ENCODE measurements around the gene SYMPK.

Gene SYMPK

DNA sequence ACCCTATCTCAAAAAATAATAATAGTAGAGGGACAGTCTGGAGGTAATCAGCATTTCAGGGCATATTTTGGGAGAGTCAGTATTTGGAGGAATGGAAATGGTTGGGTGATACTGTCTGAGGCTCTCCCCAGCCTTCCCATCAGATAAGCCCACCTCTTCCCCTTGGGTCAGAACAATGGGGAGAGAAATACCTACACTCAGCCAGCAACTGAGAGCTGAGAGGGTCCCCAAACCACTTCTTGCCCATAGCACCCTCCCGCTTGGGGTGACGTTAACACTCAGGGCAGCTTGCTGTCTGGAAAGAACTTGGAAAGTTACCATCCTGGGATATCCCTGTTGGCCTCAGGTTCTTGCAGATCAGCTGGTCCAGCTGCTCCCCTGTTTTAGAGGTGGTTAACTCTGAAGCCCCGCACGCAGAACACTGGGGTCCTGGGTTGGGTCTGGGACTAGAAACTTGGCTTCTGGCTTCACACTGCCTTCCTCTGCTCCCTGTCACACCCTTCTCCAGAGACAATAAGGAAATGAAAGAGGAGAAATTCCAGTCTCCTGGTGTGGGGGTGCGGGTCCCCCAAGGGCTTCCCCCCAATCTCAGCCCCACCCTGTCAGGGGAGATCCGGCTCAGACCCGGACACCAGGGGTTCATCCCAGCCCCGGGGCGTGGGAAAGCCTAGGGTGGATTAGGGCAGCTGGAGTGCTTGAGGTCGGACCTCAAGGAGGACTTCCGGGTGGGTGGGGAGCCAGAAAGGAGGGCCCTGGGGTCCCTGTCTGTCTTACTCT is 3.6 kb upstream of the SYMPK start:
- DNase-seq = no peak

DNA sequence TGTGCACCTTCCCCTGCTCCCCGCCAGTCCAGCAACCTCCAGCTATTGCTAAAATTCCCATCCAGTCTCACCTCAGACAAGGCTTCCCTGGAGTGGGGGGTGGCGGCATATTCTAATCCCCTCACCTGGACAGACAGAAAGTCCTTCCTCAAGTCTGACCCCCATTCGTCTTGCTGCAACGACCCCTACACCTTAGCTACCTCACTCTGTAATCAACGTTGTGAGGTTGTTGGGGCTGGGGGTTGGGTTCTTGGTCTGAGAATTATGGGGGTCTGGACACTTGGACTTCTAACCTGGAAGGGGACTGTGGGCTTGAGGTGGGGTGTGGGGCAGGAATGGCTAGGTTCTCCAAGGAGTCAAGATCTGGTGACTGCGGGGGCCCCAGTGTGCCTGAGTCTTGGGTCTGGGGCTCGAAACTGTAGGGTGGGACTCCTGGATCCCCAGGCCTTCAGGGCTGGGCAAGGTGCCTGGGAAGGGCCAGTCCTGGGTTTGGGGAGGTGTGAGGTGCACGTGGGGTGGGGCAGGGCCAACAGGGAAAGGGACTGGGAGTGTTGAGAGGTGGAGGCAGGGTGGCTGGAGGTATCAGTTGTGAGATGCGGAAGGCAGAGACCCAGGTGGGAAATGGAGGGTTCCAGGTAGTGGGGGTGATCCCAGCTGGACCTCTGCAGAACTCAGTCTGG is 2.5 kb upstream of the SYMPK start:
- peak; percentile 23 for DNase-seq

DNA sequence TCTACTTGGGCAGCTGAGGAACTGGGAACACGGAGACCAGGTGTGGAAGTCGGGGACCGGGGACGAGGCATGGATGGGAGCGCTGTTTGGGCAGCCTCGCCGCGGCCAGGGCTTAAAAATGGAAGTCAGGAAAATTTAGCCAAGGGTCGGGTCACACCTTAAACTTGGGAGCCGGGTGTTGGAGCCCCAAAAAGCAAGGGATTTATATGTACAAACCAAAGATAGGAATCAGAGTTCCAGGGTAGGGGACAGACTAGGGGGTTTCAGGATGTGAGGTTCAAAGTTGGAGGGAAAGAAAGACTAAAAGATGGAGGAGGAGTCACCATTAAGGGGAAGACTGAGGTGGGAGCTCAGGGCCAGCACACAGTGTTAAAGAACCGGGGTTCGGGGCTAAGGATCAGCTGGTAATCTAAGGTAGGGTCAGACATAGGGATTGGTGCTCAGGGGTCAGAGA is 1.7 kb upstream of the SYMPK start:
- DNase-seq = no peak

DNA sequence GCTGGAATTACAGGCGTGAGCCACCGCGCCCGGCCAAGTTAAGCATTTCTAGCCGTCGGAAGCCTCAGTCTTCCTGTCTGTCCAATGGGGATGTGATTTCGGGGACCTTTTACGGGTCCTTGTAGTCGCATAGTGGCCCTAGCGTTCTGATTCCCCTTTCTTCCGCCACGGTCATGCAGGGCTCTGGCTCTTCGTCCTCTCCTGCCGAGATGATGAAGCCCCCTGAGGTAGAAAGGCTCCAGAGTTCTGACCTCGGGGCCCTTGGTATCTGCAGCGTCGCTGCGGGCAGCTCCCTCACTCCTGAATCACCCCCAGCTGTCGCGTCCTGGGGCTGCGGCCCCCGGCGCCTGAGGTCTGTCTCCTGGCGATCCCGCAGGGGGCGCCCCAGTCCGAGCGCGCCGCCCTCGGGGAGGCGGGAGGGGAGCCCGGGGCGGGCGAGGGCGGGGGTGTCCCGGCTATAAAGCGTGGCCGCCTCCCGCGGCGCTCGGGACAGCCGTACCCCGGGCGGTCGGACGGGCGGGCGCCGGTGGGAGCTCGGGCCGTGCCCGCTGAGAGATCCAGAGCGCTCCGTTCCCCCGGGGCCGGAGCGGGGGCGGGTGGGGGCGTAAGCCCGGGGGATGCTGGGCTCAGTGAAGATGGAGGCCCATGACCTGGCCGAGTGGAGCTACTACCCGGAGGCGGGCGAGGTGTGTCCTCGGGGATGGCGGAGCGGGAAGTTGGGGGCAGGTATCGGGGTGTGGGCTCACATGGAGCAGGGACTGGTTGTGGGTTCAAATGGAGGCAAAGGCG is 1.1 kb upstream of the SYMPK start, which contains the start of gene FOXA3:
FOXA3 (plus strand) TSS at position 487 of the 789 bp plus-strand sequence; CDS start at position 618, 131 bp downstream.
- DNase-seq = peak; percentile 92

DNA sequence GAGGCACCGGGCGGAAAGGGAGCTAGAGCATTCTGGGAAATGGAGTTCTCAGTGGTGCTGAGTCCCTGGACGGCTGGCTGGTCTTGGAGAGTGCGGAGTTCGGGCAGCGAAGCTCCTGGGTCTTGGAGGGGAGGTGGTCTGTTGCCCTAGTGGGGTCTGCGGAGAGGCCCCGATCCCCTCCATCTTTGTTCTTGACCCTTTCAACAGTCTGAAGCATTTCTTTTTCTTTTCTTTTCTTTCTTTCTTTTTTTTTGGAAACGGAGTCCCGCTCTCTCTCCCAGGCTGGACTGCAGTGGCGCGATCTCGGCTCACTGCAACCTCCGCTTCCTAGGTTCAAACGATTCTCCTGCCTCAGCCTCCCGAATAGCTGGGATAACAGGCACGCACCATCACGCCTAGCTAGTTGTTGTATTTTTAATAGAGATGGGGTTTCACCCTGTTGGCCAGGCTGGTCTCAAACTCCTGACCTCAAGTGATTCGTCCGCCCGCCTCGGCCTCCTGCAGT is 440 bp upstream of the SYMPK start:
- no peak for DNase-seq

DNA sequence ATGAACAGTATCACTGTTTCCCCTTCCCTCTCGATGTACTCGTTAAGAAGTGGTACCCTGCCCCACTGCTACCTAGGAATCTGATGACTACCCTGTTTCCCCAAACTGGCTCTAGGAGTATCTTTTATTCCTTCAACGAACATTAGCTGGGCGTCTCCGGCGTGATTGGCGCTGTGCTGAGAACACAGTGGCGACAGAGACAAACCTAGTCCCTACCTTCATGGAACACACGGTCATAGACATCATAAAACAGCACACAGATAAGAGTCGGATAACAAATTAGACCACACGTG is 730 bp downstream of the SYMPK start:
- no peak for DNase-seq

DNA sequence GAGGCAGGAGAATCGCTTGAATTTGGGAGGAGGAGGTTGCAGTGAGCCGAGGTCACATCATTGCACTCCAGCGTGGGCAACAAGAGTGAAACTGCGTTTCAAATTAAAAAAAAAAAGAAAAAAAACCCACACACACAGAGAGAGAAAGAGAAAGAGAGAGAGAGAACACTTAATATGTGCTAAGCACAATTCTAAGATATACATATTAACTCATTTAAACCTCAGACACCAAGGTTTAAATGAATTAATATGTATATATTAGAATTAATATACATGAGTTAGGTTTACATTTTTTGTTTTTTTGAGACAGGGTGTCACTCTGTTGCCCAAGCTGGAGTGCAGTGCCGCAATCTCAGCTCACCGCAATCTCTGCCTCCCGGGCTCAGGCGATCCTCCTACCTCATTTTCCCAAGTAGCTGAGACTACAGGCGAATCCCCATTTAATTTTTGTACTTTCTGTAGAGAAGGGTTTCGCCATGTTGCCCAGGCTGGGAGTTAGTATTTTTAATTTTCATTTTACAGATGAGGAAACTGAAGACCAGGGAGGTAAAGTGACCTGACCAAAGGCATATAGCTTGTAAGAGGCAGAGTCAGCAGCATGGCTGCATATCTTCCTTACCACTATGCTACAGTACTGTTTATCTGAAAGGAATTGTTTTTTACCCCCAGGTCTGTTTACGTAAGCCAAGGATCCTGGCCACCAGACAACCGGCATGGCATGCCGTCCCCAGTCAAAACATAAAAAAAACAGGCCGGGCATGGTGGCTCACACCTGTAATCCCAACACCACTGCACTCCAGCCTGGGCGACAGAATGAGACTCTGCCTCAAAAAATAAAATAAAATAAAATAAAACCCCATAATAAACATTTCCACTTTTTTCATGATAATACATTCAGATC is 2.3 kb downstream of the SYMPK start:
- no peak for DNase-seq

DNA sequence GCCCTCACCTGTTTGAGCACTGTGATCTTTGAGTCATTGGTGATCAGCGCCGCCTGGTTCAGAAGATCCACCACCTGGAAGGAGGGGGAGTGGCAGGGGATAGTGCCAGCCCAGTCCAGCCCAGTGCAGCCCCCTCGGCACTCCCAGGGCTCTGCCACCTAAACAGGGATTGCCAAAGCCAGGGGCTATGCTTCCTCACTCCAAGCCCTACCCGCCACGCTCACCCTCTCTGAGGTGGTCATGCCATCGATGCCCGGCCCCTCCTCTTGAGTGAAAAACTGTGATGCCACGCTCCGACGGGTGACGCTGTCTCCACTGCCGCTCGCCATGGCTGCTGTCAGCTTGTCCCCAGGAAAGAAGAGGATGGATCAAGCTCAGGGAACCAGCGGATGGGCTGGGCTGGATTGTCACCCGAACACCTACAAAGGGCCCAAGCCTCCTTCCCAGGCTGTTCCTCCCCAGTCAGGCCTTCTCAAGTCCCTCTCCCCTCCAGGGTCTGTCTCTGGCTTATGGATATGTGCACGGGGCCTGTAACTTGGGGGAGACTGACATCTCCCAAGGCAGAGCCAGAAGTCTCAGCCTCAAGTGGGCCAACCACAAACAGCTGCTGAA is 8.7 kb downstream of the SYMPK start:
- no peak for DNase-seq

DNA sequence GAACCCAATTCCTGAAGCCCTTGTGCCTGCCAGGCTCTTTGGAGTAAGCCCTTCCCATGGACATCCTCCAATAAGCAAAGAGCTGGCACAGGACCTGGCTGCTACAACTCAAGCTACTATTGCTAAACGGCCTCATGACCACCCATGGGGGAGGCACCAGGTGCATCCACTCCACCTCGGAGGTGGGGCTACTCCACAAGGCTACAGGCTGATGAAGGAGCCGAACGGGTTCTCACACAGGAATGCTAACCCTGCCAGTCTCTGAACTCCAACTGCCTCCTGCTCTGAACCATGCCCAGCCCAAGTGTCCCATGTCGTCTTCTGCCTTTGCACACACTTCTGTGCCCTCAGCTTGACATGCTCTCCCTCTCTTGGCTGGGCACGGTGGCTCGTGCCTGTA is 10.0 kb downstream of the SYMPK start:
- no peak for DNase-seq

DNA sequence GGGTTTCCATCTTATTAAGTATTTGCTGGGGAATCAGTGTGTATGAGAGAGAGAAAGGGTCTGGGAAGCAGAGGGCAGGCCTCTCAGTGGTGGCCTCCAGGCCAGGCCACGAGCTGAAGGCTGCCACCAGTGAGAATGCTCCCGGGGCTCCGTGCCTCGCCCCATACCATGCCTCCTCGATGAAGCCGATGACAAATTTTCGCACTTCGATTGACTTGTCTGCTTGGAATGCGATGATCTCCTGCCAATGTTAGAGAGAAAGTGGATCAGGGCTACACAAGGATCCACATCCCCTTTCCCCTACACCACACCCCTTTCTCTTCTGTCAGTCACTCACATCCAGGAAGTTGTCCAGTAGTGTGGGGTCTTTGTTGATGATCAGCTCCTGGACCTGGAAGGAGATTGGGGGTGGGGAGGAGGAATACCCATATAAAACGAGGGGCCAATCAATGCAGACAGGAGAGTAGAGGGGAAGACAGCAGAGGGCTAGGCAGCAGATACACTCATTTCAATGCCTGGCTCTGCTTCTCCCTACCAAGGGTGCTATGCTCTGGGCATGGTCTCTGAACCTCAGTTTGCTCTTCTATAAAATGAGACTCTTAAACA is 10.7 kb downstream of the SYMPK start:
- no peak for DNase-seq

DNA sequence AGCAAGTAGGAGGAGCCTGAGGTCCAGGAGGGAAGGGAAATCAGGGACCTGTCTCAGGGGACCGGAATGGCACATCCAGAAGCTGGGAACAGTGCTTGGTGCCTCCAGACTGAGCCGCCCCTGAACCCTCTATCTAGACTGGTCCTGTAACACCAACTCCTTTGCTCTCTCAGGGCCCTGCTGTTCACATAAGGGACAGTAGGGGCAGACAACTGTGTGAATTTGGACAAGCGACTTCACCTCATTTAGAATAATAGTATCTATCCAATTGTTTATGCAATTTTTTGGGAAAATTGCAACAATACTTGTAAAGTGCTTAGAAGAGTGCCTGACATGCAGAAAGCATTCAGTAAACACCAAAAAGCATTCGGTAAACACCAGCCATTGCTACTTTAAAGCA is 14.0 kb downstream of the SYMPK start:
- peak; percentile 31 for DNase-seq

DNA sequence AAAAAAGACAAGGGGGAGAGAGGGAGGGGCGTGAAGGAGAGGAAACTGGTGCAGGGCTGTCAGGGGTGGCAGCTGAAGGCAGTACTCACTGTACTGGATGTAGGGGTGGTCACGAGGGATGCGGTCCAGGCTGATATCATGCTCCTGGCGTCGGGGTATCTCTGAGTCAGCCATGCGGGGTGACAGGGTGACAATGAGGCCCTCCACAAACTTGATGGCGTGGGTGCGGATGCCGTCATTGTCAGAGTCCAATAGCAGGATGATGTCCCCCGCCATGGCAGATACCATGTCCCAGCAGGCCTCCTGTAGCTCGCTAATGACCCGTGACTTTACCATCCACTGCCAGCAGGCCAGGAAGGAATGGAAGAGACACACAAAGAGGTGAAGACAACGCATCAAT is 15.3 kb downstream of the SYMPK start:
- no peak for DNase-seq

DNA sequence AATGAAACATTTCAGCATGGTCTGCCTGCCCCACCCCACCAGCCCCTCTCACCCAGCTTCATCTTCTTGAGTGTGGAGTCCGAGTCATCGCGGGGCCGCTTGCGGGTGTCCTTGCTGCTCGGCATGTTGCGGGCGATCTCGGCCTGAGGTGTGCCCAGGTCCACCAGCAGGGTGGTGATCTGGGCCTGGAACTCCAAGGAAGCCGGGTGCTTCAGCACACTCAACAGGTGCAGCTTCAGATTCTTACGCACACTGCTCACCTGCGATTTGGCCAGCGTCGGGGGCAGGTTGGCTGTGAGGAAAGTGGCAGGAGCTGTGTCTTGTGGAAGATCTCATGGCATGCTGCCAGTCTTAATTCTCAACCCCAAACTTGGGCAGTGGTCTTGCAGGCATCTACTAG is 20.7 kb downstream of the SYMPK start:
- no peak for DNase-seq

DNA sequence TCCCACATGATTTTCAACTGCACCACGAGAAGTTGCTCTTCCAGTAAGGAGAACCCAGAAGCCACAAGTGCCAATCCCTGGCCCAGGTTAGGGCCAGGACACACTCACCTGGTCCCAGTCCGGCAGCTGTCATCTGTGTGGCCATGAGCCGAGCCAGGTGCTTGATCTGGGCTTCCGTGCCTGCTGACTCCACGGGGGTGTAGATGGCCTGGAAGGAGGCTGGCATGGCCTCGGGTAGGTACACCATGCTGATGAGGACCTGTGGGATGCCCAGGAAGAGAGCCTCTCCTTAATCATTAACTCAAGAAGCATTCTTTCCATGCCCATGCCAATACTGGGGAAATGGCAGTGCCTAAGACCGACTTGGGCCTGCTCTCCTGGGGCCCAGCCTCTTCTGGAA is 28.0 kb downstream of the SYMPK start:
- DNase-seq = peak; percentile 65

DNA sequence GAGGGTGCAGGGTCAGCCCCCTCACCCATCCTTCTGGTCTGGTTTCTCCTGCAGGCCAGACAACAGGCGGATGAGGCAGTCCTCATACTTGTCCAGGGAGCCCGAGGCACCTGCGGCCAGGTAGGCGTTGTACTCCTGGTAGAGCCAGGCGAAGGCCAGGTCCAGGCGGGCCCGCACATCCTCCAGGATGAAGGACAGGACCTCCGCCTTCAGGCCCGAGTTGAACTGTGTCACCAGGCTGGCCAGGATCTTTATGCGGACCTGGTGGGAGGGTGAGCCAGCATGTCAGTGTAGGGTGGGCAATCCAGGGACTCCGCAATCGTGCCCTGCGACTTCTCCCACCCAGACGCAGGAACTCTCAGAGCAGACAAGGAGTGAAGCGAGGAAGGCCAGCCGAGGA is 34.0 kb downstream of the SYMPK start:
- DNase-seq = no peak

DNA sequence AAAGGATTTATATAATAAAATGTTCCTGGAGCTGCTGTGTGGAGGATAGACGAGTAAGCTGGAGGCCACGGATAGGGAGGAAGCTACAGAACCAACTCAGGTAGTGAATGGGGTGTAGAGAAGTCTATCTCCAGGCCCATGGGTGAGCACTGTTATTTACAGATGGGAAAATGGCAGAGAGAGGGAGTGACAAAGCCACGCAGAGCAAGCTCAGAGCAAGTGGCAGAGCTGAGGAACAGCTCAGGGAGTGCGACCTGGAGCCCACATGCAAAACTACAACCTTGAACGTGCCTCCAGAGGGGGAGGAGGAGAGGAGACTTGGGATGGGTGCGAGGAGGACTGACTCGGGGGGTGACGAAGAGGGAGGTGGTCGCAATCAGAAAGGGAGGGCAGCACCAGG is 34.4 kb downstream of the SYMPK start:
- no peak for DNase-seq

DNA sequence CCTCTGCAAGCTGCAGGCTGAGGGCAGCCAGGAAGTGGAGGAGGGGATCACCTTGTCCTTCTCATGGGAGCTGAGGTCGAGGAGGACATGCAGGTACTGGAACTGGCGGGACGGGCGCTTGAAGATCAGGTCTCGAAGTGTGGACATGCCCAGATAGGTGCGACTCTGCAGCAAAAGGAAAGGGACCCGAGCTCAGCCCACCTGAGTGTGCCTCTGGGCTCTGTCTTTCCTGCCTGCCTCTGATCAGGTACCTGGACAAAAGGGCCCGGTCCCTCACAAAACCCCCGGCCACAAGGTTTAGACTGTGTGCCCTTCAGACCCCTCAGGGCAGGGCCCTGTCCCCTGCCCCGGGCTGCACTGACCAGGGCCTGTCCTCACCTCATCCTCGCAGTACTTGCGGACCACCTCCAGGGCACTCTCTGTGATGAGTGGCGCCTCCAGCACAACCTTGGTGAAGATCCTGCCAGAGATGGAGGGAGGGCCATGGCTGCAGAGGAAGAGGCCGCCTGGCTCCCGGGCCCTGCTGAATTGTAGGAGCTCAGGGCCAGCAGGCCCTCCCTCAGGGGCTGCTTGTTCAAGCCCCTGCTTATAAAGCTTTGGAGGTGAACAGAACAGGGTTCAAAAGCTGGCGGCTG is 35.4 kb downstream of the SYMPK start:
- DNase-seq = no peak

DNA sequence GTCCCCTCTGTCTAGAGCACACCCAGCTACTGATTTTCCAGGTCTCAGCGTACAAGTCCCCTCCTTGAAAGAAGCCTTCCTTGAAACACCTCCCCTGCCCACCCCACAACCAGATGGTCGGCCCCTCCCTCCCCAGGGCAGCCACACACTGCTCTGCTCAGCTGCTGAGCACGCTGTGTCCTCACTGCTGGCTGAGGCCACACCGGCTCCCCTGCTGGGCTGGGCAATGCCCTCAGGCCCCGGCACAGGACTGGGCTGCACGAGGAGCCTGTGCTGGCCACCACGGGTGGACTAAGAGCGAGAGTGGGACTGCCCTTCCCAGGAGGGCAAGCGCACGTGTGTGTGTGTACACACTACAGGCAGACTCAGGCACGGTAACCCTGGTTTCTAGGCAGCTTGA is 36.0 kb downstream of the SYMPK start:
- DNase-seq = no peak

DNA sequence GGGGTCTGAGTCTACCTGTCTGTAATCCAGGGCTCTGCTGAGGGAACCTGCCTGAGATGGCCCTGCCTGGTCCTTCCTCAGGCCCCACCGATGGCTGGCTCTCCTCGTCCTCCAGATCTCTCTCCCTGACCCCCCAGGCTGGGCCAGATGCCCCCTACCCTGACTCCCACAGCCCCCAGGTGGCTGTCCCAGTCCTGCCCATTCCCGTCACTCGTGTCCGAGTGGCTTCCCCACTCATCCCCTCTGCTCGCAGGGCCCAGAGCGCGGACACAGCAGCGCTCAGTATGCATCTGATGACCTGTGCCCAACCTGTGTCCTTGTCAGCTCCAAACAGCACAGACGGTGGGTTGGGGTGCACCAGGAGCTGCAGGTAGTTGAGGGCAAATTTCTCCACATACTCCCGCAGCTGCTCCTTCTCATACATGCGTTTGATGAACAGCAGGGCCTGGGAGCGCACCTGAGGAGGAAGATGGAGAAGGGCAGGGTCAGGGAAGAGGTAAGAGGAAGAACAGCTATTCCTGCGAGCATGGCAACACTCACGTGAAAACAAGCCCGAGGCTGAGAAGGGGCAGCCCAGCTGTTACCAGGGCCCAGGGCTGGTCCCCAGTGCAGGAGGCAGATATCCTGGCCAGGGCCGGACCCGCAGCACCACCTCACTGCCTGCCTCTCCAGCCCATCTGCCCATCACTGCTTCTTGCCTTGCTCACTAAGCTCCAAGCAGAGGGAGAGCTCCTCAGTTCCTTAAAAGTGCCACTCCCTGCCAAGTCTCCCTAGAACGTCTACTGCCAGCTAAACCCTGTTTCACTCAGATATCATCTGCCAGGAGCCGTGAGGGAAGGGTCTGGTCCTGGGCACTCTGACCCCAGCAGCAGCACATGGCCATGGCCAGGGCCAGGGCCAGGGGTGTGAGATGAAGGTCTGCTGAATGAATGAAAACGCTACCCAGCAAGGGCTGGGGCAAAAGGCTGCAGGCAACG is 36.7 kb downstream of the SYMPK start:
- DNase-seq = no peak

DNA sequence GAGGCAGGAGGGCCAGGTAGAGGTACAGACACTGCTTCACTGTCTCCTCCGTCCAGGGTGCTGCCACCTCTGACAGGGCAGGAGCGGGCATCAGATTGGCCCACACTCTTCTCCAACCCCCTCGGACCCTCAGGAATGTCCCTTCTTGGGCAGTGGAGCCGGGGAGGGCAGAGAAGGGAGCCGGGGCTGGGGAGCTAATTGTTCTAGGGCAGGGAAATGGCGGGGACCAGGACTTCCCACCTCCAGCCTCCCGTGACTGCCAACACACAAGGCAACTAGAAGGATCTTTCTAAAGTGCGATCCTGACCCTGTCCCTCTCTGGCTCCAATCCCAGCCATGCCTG is 37.7 kb downstream of the SYMPK start:
- DNase-seq = no peak

Data from DMS53 (cell line).